Stomach (tissue), 4 donors: ENCODE data around the gene HK1.

Source experiments
- CTCF ChIP-seq, 7 experiments: fragments of 450-650 bp in 4 of 7; fragments of 200-600 bp in 3 of 7; sonication (generic) in 3 of 7; IDR thresholded peaks; one replicate each; pipeline ENCODE4 v1.5.1; 2016 to 2019; ENCODE audit warnings: antibody characterized with exemption in 7 of 7, control low read depth in 2 of 7, mild to moderate bottlenecking in 1 of 7
- EP300 ChIP-seq: sonication (generic); formaldehyde crosslinking; IDR thresholded peaks from one replicate; pipeline ENCODE4 v1.6.1; 2017; ENCODE audit warnings: antibody characterized with exemption
- POLR2A ChIP-seq, 4 donors: fragments of 450-650 bp; IDR thresholded peaks; one replicate each; pipeline ENCODE4 v1.6.1; 2016; ENCODE audit warnings: antibody characterized with exemption in 4 of 4, control low read depth in 2 of 4, mild to moderate bottlenecking in 1 of 4, moderate library complexity in 1 of 4
- POLR2AphosphoS5 ChIP-seq, 3 donors: sonication (generic); formaldehyde crosslinking; IDR thresholded peaks; one replicate each; pipeline ENCODE4 v1.6.1; 2016; ENCODE audit warnings: antibody characterized with exemption in 3 of 3

DNA sequence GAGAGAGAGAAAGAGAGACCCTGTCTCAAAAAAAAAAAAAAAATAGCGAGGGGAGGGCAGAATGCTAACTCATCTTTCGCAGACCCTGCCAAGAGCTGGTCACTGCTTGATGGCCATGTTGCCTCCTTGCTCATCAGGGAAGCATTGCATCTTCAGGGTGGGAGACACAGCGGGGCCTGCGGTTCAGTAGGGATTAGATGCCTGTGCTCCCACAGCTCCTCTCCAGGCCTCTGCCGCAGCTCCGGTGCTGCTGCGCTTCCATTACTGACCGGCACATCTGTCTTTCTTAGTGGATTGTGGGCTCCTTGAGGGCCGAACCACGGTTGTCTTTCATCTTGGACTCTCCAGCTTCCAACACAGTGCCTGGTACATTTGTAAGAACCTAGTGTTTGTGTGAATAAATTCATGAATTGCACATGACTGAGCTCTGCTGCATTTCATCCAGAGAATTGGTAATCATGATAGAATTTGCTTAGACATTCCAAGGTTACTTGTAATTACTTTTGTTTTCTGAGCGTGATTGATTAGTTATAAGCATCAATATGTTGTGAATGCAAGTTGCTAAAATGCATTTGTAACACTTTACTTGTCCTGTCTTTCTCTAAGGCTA, 16.8 kb downstream of the HK1 start:
- no peak for TF ChIP-seq EP300
- TF ChIP-seq CTCF (IDR thresholded peaks at IDR 0.05), result no peak
- no peak for TF ChIP-seq POLR2A (IDR thresholded peaks at IDR 0.05)
- no peak for TF ChIP-seq POLR2AphosphoS5 (IDR thresholded peaks at IDR 0.05)
